ENCODE results near the gene KNSTRN. TPM values are rescaled to one million over a fixed set of nuclear protein-coding genes. Genes with fewer than 3 reads are reported as not detected.

KNSTRN gene
- total and polyA plus RNA-seq, 2 experiments from 2014 or later: 67.9 to 80.4 TPM

- TF ChIP-seq REST (IDR thresholded peaks at IDR 0.05; ENCODE audit: unreplicated experiment): no peak
- no peak for TF ChIP-seq ZNF114 (CRISPR knock-in tag; IDR thresholded peaks at IDR 0.05)
- no peak for TF ChIP-seq EZH2 (IDR thresholded peaks at IDR 0.05; ENCODE audit: low read depth, unreplicated experiment)
- TF ChIP-seq POLR2AphosphoS5 (IDR thresholded peaks at IDR 0.05; ENCODE audit: low read depth): no peak
- TF ChIP-seq NANOG (IDR thresholded peaks at IDR 0.05; ENCODE audit: borderline replicate concordance): no peak
- no peak for TF ChIP-seq JUNB (IDR thresholded peaks at IDR 0.05; ENCODE audit: unreplicated experiment)
- no peak for TF ChIP-seq CTCF (conservative IDR thresholded peaks at IDR 0.05; ENCODE audit: low read depth in 2 of 2)
- TF ChIP-seq STAT1 (IDR thresholded peaks at IDR 0.05; ENCODE audit: unreplicated experiment): no peak
These were observed 24.9 kb downstream of the KNSTRN start (continued) for GRCh38 chr15:40407330-40407990.

- Mint-ChIP-seq H3K27me3 (ENCODE audit: insufficient read depth, low read depth, poor library complexity) (peaks cover 4% of the 10 kb centered on the region), H3K9me3 (no peaks in the 10 kb centered on the region), H3K4me3 (no peak overlapping the region), H3K36me3 (ENCODE audit: low read depth) (peaks cover 71% of the 10 kb centered on the region), H3K27ac (no peak overlapping the region), H3K4me1 (peaks cover 17% of the 10 kb centered on the region)
- Histone ChIP-seq H3K27me3 (ENCODE audit: insufficient read depth) (no peaks in the 10 kb centered on the region), H3F3A (replicated peaks; ENCODE audit: low read depth) (peaks cover 6% of the 10 kb centered on the region; the same call in 1 of the 2 replicates), H3K36me3 (ENCODE audit: insufficient read depth) (peaks cover 39% of the 10 kb centered on the region), H3K4me2 (no peak overlapping the region), H3K79me2 (replicated peaks; ENCODE audit: insufficient read depth) (peaks cover 29% of the 10 kb centered on the region), H2AFZ (no peak overlapping the region), H4K20me1 (replicated peaks; ENCODE audit: insufficient read depth) (peaks cover 15% of the 10 kb centered on the region), H3K9me2 (ENCODE audit: insufficient read depth) (no peaks in the 10 kb centered on the region), H3K27ac (ENCODE audit: low read depth) (no peak overlapping the region), H3K4me3 (no peak overlapping the region), H3K4me1 (ENCODE audit: insufficient read depth) (peaks cover 20% of the 10 kb centered on the region; the same call in 1 of the 2 replicates)
- no peak for DNase-seq (ENCODE audit: low spot score)
- no peak for ATAC-seq
- no peak for TF ChIP-seq CREB1 (CRISPR knock-in tag; IDR thresholded peaks at IDR 0.05; ENCODE audit: low read depth)
- no peak for TF ChIP-seq JUNB (IDR thresholded peaks at IDR 0.05; ENCODE audit: unreplicated experiment)
- no peak for TF ChIP-seq POLR2AphosphoS5 (IDR thresholded peaks at IDR 0.05; ENCODE audit: low read depth)
- no peak for TF ChIP-seq ZNF114 (CRISPR knock-in tag; IDR thresholded peaks at IDR 0.05)
- TF ChIP-seq NANOG (IDR thresholded peaks at IDR 0.05; ENCODE audit: borderline replicate concordance): no peak
- TF ChIP-seq STAT1 (IDR thresholded peaks at IDR 0.05; ENCODE audit: unreplicated experiment): no peak
- TF ChIP-seq CTCF (conservative IDR thresholded peaks at IDR 0.05; ENCODE audit: low read depth in 2 of 2): no peak
- no peak for TF ChIP-seq ETS1 (IDR thresholded peaks at IDR 0.05)
- no peak for TF ChIP-seq EZH2 (IDR thresholded peaks at IDR 0.05; ENCODE audit: low read depth, unreplicated experiment)
- TF ChIP-seq REST (IDR thresholded peaks at IDR 0.05; ENCODE audit: unreplicated experiment): no peak
These were observed 26.8 kb downstream of the KNSTRN start for GRCh38 chr15:40409366-40409765.

All from GM23338 (cell line).